H7 (cell line): Measurements from ENCODE around the gene EIF6. TPM values are rescaled to one million over a fixed set of nuclear protein-coding genes. Genes with fewer than 3 reads are reported as not detected.

Experiments
- total RNA-seq: library from RNA; depleted of rRNA; stranded (reverse); fragments of >200 nt; shearing (Covaris generic); gene quantifications from 2 replicates; pipeline ENCODE4 v1.2.3, GENCODE V29; 2014; rRNA removed

EIF6 gene
- total RNA-seq, 1 experiment from 2014 or later = 246 TPM

Other genes with a start within 250 kb of the EIF6 start
- gene TRPC4AP, start 192.0 kb downstream of the EIF6 start, total RNA-seq = 63.8 and 65.8 TPM in 2 replicates
- 26.8 and 36.8 TPM in 2 replicates for gene EDEM2, start 137.4 kb downstream of the EIF6 start, total RNA-seq
- 64.9 and 89.6 TPM in 2 replicates for gene PROCR, start 112.7 kb downstream of the EIF6 start, total RNA-seq
- 14.8 and 21.1 TPM in 2 replicates for gene MMP24, start 58.1 kb downstream of the EIF6 start, total RNA-seq
- gene MMP24OS, start 6.7 kb downstream of the EIF6 start, total RNA-seq = 7.4 and 16.7 TPM in 2 replicates
- gene FAM83C, start 7.7 kb upstream of the EIF6 start, total RNA-seq = not detected in 2 replicates
- gene UQCC1, start 127.2 kb upstream of the EIF6 start, total RNA-seq = 48.2 and 49.5 TPM in 2 replicates
- gene GDF5, start 153.5 kb upstream of the EIF6 start, total RNA-seq = 0.03 TPM in 1 of 2 replicates, not detected in the other
- 18.9 and 39.1 TPM in 2 replicates for gene CEP250, start 170.8 kb upstream of the EIF6 start, total RNA-seq
- gene C20orf173, start 244.9 kb upstream of the EIF6 start, total RNA-seq = not detected in 2 replicates